ENCODE measurements around the gene TEX22.

Gene TEX22

GRCh38 chr14:105458571-105458970 is 60.2 kb downstream of the TEX22 start:
- Mint-ChIP-seq H3K27me3 (ENCODE audit: low read depth, poor library complexity) (peaks cover under 1% of the 10 kb centered on the region), H3K4me3 (no peak overlapping the region), H3K27ac (no peak overlapping the region), H3K4me1 (peaks cover 7% of the 10 kb centered on the region), H3K9me3 (no peaks in the 10 kb centered on the region), H3K36me3 (ENCODE audit: low read depth) (peaks cover 21% of the 10 kb centered on the region)
- DNase-seq = no peak
- no peak for TF ChIP-seq CTCF (IDR thresholded peaks at IDR 0.05)

GRCh38 chr14:105460116-105460515 is 61.8 kb downstream of the TEX22 start:
- Mint-ChIP-seq H3K27ac (no peak overlapping the region), H3K4me1 (peaks cover 7% of the 10 kb centered on the region), H3K9me3 (no peaks in the 10 kb centered on the region), H3K27me3 (ENCODE audit: low read depth, poor library complexity) (peaks cover 3% of the 10 kb centered on the region), H3K36me3 (ENCODE audit: low read depth) (peaks cover 17% of the 10 kb centered on the region), H3K4me3 (no peak overlapping the region)
- no peak for TF ChIP-seq CTCF (IDR thresholded peaks at IDR 0.05)
- DNase-seq = no peak

- H3K27me3 Mint-ChIP-seq (ENCODE audit: low read depth, poor library complexity) = peaks cover 3% of the 10 kb centered on the region
- no peaks in the 10 kb centered on the region for H3K9me3 Mint-ChIP-seq
- H3K4me1 Mint-ChIP-seq = peaks cover 7% of the 10 kb centered on the region
- no peak for DNase-seq
- no peak overlapping the region for H3K27ac Mint-ChIP-seq
- TF ChIP-seq CTCF (IDR thresholded peaks at IDR 0.05) = no peak
- H3K36me3 Mint-ChIP-seq (ENCODE audit: low read depth) = peaks cover 16% of the 10 kb centered on the region
- no peak overlapping the region for H3K4me3 Mint-ChIP-seq
Observed at GRCh38 chr14:105460616-105461015, 62.3 kb downstream of the TEX22 start.

DNA sequence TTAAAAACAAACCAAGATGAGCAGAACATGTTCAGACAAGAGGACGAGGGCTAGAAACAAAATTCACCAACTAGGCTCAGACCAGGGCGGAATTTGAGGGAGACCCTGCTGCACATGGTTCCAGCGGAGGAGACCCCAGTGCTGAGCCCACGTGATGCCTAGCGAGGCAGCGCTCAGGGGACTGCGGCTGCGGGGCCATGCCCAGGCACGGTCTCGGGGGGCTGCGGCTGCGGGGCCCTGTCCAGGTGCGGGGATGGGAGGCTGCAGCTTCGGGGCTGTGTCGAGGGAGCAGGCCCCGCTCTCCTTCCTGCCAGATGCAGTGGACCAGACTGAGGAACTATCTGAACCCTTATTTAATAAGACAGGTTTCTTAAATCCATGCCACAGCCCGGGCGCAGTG is 63.6 kb downstream of the TEX22 start:
- DNase-seq = no peak
- peaks cover 14% of the 10 kb centered on the region for H3K36me3 Mint-ChIP-seq (ENCODE audit: low read depth)
- H3K27ac Mint-ChIP-seq = no peak overlapping the region
- TF ChIP-seq CTCF (IDR thresholded peaks at IDR 0.05) = no peak
- H3K27me3 Mint-ChIP-seq (ENCODE audit: low read depth, poor library complexity) = peaks cover 3% of the 10 kb centered on the region
- H3K9me3 Mint-ChIP-seq = no peaks in the 10 kb centered on the region
- peaks cover 7% of the 10 kb centered on the region for H3K4me1 Mint-ChIP-seq
- H3K4me3 Mint-ChIP-seq = no peak overlapping the region

All from nephron progenitor cell (in vitro differentiated cells).